ENCODE results near the gene ZNF138. TPM values are rescaled to one million over a fixed set of nuclear protein-coding genes. Genes with fewer than 3 reads are reported as not detected.

Gene ZNF138
- total RNA-seq, 1 donor from 2014 or later = 4.3 TPM

GRCh38 chr7:64874562-64875250, 80.5 kb downstream of the ZNF138 start:
- DNase-seq (ENCODE audit: extremely low read depth, low read depth, low spot score) = no peak

- DNase-seq (ENCODE audit: extremely low read depth, low read depth, low spot score) = no peak
Measured at GRCh38 chr7:64875258-64875657, 81.0 kb downstream of the ZNF138 start.

GRCh38 chr7:64875658-64876406, 81.6 kb downstream of the ZNF138 start:
- DNase-seq (ENCODE audit: extremely low read depth, low read depth, low spot score) = no peak

- no peak for DNase-seq (ENCODE audit: extremely low read depth, low read depth, low spot score)
Measured at GRCh38 chr7:64876792-64877713, 82.8 kb downstream of the ZNF138 start.

GRCh38 chr7:64877714-64878610, 83.7 kb downstream of the ZNF138 start:
- no peak for DNase-seq (ENCODE audit: extremely low read depth, low read depth, low spot score)

- DNase-seq (ENCODE audit: extremely low read depth, low read depth, low spot score) = no peak
Measured at GRCh38 chr7:64878684-64879083, 84.5 kb downstream of the ZNF138 start.

GRCh38 chr7:64879086-64879730, 85.0 kb downstream of the ZNF138 start:
- DNase-seq (ENCODE audit: extremely low read depth, low read depth, low spot score) = no peak

GRCh38 chr7:64879800-64880199, 85.6 kb downstream of the ZNF138 start:
- no peak for DNase-seq (ENCODE audit: extremely low read depth, low read depth, low spot score)

GRCh38 chr7:64880322-64881297, 86.4 kb downstream of the ZNF138 start:
- no peak for DNase-seq (ENCODE audit: extremely low read depth, low read depth, low spot score)

GRCh38 chr7:64881461-64882287, 87.4 kb downstream of the ZNF138 start:
- DNase-seq (ENCODE audit: extremely low read depth, low read depth, low spot score) = no peak

- DNase-seq (ENCODE audit: extremely low read depth, low read depth, low spot score) = no peak
Measured at GRCh38 chr7:64882341-64883112, 88.3 kb downstream of the ZNF138 start.

Other genes with a start within 250 kb of the ZNF138 start
- 3.3 and 7.8 TPM in 2 replicates for gene ZNF680, start 231.4 kb upstream of the ZNF138 start, total RNA-seq
- gene ZNF107, start 128.3 kb upstream of the ZNF138 start, total RNA-seq = 2.2 and 5.3 TPM in 2 replicates
- 3.4 and 3.7 TPM in 2 replicates for gene ZNF273, start 108.8 kb downstream of the ZNF138 start, total RNA-seq
- gene ZNF117, start 196.6 kb downstream of the ZNF138 start, total RNA-seq = 13.6 and 20.4 TPM in 2 replicates
- 33.2 and 37.9 TPM in 2 replicates for gene ERV3-1, start 212.3 kb downstream of the ZNF138 start, total RNA-seq